Kidney tubule cell (primary cell): Measurements from ENCODE around the gene MFSD6L.

Experiments used
- DNase-seq: peaks from one replicate; pipeline ENCODE4 v3.0.0-alpha.2; 2018; ENCODE audit warnings: low spot score

MFSD6L gene, protein sequence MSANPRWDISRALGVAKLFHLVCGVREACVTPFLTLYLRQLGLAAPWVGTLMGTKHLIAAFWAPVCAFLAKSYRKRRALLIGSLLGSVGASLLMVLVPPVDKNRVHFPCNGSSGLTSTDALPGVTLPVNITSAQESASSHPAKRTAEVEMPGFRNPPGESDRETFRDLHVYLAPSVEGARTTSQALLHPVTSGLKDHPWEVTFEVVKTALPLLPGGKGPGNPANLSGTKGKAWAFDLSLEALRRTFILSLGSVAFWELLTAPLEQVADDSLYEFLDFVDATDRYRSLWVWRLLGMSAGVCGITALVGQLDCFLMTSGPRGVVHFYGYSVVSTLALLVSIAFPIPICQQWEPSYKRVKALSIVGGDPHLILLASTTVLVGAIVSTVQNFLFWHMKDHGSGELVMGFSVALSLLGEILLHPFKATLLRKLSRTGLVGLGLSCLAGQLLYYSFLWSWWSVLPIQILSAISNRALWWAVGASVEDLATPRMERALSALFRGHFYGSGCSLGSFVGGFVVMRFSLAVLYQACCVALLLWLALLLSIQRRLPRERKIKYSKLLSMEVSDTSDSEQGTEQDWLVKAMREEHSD

DNA sequence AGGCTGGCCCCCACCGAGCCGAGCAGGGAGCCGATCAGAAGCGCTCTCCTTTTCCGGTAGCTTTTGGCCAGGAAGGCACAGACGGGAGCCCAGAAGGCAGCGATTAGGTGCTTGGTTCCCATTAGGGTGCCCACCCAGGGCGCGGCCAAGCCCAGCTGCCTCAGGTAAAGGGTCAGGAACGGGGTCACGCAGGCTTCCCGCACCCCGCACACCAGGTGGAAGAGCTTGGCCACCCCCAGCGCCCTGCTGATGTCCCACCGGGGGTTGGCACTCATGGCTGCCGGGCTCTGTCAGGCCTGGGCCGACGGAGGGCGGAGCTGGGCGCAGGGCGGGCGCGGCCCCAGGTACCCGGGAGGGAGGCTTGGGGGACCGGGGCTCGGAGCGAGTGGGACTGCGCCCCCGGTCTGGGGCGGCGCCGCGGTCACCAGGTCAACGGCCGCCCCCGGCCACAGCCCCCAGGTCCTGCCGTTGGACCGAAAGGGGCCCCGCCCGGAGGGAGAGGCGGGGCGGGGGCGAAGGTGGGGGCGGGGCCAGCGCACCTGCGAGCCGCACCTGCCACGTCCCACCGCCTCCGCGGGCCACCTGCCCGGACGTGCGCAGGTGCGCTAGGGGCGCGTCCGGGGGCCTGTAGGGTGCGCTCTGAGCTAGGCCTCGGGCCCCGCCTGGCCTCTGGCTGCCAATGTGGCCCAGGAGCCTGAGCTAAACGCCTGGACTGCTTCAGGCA lies at the start of gene MFSD6L:
TSS of gene MFSD6L (minus strand) at position 520 of the 724 bp plus-strand sequence. CDS start at position 275, 245 bp downstream.
- DNase-seq = peak; percentile 56

DNA sequence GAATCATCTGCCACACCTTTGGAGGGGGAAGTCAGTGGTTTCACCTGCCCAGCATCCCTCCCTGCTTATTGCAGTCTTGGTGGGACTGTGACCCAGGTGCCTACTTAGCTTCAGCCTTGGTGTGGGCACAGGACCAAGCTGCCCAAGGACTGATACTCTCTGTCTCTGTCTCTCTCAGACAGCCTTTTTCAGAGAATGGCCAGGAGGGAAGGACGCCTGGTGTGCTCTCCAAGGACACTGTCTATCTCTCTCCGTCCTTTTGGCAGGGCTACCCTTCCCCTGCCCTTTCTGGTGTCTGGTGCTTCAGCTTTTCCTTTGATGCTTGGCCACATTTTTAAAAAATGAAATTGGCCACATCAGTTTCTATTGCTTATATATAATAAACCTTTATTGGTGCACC lies 48.7 kb upstream of the MFSD6L start:
- no peak for DNase-seq

DNA sequence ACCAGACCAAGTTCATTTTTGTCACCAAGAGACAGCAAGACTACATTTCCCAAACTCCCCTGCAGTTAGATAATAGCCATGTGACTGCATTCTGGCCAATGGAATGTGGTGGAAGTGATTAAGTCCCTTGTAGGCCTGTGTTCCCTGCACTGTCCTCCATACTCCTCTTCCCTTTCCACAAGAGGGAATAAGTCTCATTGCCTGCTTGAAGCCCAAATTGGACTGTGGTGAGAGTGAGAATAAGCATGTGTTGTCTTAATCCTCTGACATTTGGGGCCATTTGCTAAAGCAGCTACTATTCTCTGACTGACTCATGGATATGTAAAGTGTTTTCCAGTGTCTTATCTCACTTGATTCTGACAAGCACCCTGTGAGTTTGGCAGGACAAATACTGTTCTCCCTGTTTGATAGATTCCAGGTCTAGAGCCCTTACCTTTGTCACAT lies 47.6 kb upstream of the MFSD6L start:
- DNase-seq = peak; percentile 36

DNA sequence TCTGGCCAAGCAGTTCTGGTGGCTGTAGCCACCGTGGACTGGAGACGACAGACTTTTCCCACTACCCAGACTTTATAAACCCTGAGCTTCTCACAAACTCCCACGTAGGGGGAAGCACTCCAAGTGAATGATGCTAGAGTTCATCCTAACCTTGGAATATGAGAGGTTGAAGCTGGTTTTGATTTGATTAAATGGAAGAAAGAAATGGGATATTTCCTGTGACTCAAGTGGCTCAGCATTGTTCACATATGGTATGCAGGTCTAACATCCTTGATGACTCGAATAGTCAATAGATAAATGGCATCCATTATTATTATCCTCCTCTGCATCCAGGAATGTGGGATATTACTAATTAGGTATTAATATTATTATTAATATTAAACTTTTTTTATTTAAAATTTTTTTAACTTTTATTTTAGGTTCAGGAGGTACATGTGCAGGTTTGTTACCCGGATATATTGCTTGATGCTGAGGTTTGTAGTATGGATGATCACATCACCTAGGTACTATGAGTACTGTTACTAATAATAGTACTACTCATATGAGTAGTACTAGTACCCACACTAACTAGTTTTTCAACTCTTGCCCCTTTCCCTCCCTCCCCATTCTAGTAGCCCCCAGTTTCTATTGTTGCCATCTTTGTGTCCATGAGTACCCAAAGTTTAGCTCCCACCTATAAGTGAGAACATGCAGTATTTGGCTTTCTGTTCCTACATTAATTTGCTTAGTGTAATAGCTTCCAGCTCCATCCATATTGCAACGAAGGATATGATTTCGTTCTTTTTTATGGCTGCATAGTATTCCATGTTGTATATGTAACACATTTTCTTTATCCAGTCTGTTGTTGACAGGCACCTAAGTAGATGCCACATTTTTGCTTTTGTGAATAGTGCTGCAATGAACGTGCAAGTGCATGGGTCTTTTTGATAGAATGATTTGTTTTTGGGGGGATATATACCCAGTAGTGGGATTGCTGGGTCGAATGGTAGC lies 45.4 kb upstream of the MFSD6L start:
- no peak for DNase-seq

DNA sequence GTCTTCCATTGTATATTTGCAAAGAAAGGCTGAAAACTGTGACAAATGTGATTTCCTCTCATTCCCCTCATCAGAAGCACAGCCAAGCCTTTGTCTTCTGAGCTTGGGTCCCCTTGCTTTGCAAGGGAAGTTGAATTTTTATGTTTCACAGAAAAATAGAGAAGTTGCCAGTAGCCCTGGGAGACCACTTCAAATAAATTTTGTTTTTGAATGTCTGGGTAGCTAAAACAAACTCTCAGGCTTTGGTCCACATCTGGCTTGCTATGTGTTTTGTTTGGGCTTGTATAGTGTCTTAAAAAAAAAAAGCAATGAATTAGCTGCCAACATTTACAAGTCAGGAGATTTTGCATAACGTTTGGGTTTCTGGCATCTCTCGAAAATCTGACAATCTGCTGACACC lies 44.2 kb upstream of the MFSD6L start:
- DNase-seq = no peak

DNA sequence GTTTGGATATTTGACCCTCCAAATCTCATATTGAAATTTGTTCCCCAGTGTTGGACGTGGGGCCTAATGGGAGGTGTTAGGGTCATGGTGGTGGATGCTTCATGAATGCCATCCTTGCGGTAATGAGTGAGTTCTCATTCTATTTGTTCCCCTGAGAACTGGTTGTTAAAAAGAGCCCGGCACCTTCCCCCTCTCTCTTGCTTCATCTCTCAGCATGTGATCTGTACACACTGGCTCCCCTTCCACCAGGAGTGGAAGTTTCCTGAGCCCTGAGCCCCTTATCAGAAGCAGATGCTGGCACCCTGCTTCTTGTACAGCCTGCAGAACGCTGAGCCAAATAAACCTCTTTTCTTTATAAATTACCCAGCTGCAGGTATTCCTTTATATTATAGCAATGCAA lies 42.7 kb upstream of the MFSD6L start:
- DNase-seq = no peak

DNA sequence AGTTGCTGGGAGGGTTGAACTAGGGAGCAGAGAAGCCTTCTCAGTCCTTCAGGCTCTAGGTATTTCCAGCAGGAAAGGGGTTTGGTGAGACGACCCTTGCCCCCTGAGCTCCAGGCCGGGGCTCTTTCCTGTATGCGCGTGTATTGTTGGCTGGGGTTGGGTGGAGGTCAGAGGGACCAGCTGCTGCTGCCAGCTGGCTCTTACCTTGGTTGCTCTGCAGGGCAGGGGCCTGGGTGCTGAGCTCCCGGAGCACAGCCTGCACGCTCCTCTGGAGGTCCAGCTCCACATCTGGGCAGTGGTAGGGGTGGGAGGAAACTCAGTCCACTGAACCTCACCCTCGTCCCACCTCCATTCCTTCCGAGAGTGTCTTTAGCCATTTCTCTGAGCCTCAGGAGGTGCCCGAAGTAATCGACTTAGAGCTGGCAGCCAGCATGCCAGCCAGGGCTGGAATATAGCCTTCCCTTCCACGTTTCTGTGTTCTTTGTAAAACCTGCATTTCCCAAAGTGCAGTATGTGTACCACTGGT lies 40.3 kb upstream of the MFSD6L start:
- no peak for DNase-seq

DNA sequence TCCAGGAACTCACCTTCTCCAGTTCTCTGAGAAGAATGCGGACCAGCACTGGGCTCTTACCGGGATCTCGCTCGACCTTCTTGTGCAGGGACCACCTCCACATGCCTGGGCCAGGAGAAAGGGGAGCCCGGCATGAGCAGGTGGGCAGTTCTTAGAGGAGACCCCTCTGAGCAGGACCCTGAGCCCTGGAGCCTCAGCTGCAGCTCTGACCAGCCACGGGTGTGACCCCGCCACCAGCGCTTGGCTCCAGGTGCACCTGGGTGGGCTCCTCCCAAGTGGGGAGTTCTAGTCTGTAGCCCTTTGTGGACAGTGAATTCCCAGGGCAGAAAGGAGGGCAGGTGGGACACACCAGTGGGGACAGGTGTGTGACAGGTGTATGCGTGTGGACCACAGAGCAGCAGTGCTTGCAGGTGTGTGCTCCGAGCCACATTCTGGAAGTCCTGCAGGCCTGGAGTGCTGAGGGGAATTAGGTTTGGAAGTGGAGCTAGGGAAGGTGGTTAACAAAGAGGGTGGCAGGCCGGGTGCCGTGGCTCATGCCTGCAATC lies 39.5 kb upstream of the MFSD6L start:
- no peak for DNase-seq

DNA sequence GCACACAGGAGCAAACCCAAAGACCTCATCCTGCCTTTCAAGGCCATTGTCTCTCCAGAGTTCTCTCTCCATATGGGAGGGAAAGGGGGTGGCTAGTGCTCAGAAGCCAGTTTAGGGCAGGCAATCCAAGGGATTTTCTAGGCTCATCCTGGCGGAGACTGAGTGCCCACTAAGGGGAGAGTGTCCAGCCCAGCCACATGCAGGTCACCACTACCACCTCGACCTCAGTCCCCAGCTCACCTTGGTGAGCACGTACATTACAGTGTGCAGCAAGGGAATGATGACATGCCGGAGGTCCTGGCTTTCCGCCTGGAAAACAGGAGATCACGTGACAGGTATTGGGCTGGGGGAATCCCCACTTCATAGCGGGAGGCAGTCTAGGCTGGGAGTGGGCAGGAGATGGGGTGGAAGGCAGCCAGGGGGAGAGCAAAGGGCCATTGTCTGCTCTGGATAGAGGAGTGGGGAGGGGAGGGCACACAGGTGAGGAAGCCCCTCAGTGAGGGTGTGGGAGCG lies 38.5 kb upstream of the MFSD6L start:
- peak; percentile 75 for DNase-seq

DNA sequence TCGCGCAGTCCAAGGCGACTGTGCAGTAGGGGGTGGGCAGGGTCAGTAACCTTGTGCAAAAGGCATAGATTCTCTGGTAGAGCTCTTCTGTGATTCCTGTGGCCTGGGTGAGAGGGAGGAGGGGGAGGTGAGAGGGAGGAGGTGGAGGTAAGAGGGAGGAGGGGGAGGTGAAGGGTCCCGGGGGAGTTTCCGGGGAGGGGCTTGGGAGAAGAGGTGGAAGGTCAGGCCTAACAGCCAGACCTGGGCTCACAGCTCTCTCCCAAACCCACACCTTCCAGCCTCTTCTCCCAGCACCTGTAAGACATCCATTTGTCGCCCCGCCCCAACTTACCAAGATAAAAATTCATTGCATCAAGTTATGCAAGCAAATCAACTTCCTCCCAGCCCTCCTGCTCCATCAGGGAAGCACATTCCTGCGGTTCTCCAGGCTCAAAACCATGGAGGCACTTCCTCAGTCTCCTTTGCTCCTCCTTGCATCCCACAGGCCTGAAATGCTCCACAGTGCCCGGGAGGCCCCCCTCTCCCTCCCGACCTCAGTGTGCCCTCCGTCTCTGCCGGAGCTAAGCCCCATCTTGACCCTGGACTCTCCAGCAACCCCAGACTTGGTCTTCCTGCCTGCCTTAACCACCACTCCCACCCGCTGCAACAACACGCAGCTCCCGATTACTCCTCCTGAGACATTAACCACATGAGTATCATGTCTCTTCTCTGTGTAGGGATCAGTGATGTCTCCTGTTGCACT lies 37.8 kb upstream of the MFSD6L start:
- DNase-seq = peak; percentile 59

DNA sequence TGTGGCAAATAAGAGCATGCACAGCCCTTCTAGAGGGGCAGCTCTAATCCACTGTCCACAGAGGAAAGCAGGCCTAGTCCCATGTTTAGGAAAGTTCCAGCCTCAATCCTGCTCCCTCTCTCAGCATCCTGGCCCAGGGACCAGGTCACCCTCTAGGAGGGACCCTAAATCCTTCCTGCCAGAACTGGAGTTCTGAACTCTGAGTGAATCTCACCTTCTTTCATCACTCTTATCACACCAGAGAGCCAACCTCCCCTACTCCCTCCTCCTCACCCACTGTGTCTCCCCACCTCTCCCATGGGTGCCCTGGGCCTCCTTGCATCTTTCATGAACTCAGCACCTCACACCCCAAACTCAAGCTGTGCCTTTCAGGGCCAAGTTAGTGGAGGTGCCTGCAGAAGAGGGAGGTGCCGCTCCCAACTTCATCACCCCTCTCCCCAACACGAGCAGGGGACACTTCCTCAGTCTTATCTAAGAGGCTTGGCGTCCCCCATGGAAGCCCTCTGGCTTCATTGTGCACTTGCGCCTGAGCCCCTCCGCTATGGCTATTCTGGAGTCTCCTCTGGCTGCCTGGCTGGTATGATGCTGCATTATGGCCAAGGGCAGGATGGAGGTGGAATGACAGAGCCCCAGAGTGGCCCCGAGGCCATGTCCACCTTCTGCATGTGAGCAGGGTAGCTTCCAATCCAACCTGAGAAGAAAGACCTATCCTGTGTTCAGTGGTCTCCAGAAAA lies 36.6 kb upstream of the MFSD6L start:
- no peak for DNase-seq

DNA sequence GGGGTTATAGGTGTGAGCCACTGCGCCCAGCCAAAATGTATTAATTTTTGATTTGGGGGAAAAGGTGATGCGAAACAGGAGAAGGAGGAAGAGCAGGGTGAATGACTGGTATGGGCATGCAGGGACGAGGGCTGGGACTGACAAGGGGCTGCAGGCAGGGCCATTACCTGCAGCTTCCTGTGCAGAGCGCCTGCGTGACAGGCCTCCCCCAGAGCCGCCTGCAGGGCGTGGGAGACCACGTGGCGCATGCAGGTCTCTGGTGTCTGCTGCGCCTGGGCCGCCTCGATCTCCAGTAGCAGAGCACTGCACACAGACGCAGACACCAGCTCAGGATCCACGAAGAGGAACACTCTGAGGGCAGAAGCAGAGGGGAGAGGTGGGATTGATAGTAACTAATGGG lies 35.9 kb upstream of the MFSD6L start:
- no peak for DNase-seq

DNA sequence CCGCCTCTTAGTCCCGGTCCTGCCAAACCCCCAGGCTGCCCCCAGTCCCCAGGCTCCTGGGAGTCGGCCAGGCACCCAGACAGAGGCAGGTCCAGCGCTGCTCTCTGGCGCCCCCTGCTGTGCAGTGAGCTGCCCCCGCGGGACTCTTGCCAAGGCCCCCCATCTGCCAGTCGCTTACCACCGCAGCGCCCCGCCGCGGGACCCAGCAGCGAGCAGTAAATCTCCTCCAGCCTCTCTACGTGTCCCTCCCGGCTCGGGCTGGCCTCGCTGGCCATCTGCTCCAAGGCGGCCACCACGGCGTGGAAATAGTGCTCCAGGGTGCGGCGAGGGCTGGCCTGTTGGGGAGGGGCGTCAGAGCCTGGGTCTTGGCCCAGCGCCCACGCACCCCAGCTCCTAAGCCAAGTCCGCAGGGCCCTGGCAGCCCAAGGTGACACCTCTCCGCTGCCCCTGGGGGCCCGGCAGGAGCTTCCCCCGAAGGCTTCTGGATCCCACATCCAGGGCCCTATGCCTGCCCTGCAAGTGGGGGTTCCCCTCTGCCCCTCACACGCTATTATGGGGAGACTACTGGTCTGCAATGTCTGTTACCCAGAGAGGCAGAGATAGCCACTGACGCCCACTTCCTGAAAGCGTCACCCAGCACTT lies 33.7 kb upstream of the MFSD6L start:
- peak; percentile 6 for DNase-seq

DNA sequence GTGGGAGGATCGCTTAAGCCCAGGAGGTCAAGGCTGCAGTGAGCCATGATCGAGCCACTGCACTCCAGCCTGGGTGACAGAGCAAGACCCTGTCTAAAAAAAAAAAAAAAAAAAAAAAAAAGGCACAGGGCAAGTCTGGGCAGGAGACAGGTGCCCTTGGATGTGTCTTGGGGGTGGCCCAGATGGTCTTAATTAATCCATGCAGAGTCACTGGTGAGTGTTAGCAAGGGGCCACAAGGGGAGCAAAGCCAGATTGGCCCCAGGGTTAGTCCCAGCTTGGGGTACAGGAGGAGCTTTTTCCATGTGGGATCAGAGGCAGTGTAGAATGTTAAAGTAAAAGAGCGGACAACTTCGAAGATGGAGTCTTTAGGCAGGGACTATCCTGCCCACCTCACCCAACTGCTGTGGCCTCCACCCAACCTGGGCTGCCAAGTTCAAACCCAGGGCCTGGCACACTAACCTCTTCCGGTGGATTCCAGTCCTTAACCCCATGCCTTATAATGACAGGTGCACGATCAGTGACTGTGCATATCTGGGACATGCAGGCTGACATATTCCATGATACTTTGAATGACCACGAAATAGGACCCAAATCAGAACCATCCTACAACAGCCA lies 32.2 kb upstream of the MFSD6L start:
- DNase-seq = no peak

DNA sequence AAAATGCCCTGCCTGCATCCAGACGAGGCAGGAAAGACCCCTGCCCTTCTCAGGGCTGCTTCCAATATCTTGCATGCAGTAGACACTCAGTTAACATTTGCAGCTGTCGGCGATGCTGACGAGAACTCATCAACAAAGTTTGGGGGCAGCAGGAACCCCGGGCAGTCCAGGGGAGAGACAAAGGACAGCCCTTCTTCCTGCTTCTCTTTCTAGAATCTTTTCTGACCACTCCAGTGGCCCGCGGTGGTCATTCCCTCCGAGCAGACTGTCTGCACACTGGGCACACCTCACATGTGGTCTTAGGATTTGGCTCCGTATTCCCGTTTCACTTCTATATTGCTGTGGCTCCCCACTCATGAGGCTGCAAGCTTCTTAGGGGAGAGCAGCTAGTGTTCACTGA lies 31.0 kb upstream of the MFSD6L start:
- DNase-seq = no peak

DNA sequence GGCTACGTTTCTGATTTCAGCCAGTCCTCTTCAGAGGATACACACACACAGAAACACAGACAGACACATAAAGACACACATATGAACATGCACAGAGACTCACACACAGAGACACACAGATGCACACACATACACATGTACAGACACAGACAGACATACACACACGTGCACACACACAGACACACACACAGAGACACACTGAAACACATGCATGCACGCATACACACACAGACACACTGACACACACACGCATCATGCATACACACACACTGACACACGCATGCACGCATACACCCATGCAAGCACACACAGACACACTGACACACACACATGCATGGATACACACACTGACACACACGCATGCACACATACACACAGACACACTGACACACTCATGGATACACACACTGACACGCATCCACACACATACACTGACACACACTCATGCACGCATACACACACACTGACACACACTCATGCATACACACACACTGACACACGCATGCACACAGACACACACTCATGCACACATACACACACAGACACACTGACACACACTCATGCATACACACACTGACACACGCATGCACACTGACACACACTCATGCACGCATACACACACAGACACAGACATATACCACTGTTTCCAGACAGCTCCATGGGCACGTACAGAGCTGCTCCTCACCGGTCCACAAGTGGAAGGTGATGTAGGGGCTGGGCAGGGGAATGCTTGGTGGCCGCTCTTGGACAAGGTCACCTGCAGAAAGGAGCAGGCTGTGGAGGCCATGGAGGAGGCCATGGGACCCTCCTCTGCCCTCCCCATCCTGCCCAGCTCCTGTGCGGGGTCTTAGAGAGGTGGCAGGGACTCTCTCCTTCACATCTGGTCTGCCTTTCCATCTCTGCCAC lies 30.1 kb upstream of the MFSD6L start:
- no peak for DNase-seq

DNA sequence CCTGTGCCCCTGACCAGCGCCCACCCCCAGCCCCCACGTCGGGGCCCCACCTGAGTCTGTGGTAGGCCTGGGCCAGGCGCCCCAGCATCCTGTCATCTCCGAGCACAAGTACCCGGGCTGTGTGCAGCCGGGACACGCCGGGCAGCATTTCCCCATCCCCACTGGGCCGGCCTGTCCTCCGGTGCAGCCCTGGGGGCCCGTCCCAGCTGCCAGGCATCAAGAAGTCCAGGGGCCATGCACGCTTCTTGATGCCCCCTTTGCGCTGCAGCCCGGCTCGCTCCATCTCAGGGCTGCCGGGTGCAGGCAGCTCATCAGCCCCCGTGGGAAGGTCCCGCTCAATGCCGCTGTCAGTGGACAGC lies 29.3 kb upstream of the MFSD6L start:
- no peak for DNase-seq
